NK-92 treated with Interleukin-12 subunit alpha and Interleukin-12 subunit beta, amount 100 ng/mL, for 24 hours (cell line): ENCODE measurements around the gene ADGRE3.
"Not testable (repeated sequence)": the region's sequence is repeated elsewhere in the genome, so short reads cannot be mapped to it uniquely, and the experiment has no call there.

ENCODE experiments used
- DNase-seq: peaks from one replicate; lab custom pipeline; 2025; lab: John Stamatoyannopoulos, UW

The ADGRE3 gene

DNA sequence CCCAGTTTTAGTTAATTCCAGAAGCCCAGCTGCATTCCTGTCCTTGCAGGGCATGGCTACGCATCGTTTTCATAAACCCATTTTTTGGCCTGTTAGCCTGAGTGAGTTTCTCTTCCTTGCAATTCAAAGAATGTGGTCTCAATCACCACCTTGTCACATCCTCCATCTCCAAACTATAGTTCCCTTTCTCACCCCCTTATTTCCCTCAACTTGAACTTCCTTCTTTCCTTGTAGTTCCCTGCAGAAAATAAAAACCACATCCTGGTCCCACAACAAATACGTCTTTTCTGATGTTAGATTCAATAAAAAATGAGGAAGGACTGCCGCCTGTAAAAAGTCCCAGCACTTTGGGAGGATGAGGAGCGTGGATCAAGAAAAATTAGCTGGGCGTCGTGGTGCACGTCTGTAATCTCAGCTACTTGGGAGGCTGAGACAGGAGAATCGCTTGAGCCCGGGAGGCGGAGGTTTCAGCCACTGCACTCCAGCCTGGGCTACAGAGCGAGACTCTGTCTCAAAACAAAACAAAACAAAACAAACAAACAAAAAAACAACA lies 13.2 kb downstream of the ADGRE3 start:
- no peak for DNase-seq

DNA sequence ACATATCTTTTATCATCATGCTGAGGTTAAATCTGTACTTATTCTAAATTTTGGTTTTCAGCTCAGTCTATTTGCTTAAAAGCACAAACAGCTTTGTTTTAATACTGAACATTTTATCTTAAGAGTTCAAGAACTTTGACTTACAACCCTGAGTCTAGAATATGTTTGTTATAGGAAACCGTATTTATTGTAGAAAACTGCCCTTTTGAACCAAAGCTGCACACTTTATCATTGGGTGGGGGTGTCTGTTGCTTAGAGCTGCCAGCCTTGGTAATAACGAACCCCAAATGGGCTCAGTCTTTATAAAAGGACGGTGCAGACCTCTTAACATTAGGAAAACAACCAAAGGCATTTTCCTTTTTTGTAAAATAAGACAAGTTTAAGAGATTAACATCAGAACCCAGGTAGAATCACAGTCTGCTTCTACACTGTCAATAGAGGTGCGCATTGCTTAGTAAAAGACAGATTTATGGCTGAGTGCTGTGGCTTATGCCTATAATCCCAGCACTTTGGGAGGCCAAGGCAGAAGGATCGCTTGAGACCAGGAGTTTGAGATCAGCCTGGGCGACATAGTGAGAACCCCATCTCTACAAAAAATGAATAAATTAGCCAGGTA lies 14.7 kb downstream of the ADGRE3 start:
- DNase-seq, result no peak

DNA sequence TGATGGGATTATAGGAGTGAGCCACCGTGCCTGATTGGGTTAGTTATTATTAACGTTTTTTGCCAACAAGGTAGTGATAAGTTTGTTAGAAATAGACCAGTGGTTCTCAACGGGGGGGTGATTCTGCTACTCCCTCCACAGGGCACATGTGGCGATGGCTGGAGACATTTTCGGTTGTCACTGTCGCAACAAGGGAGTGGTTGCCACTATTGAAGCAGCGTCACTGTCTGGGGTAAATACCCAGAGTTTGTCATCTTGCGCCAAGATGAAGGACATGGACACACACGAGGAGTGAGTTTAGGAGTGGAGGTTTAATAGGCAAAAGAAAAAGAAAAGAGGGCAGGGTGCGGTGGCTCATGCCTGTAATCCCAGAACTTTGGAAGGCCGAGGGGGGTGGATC lies 18.9 kb downstream of the ADGRE3 start:
- no peak for DNase-seq

GRCh38 chr19:14654786-14655560 lies 19.7 kb downstream of the ADGRE3 start:
- no peak for DNase-seq

GRCh38 chr19:14650161-14650560 lies 24.5 kb downstream of the ADGRE3 start:
- DNase-seq, result no peak

DNA sequence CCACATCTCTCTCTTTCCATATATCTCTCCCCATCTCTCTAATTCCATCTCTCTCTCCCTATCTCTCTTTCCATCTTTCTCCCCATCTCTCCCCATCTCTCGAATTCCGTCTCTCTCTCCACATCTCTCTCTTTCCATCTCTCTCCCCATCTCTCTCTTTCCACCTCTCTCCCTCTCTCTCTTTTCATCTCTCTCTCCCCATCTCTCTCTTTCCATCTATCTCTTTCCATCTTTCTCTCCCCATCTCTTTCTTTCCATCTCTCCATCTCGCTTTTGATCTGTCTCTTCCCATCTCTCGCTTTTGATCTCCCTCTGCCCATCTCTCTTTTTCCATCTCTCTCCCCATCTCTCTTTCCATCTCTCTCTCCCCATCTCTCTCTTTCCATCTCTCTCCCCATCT lies 25.6 kb downstream of the ADGRE3 start:
- no peak for DNase-seq

- DNase-seq, result no peak
Observed at GRCh38 chr19:14648506-14648905, 26.1 kb downstream of the ADGRE3 start.

GRCh38 chr19:14639536-14640277 lies 34.9 kb downstream of the ADGRE3 start:
- DNase-seq, result no peak

DNA sequence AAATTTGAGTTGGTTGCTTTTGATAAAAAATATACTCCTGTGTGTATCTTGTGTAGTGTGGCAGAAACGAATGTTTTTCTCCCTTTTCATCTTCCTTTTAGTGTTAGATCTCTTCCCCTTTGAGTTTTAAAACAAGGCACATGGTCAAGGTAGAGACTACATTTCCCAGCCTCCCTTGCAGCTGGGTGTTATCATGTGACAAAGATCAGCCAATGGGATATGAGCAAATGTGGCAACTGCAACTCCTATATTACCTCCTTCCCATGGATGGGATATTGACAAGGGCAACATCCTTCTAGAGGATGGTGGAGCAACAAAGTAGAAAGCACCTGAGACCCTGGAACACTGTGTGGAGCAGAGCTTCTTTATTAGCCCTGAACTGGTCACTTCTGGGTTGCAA lies 42.4 kb downstream of the ADGRE3 start:
- no peak for DNase-seq

GRCh38 chr19:14629557-14629956 lies 45.1 kb downstream of the ADGRE3 start:
- DNase-seq, result no peak

- not testable (repeated sequence) for DNase-seq
Observed at GRCh38 chr19:14624491-14624890, 50.2 kb downstream of the ADGRE3 start.

DNA sequence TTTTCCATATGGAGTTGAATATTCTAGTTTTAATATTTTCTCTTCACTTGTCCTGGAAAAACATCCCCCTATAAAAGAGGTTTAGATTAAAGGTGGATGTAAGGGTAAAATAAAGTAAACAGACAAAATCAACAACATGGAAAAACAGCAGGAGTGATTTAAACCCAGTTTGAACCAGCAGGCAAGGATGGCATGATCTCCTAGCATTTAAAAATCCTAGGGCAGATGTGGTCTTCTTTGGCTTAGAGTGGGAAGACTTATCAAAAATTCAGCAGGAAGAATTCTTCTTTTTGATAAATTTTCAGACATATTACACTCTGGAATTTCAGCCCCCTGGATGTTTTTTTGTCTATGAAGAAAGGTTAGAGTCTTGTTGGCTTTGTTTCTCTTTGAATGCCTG lies 55.2 kb downstream of the ADGRE3 start:
- DNase-seq, result no peak

GRCh38 chr19:14616407-14616806 lies 58.2 kb downstream of the ADGRE3 start:
- no peak for DNase-seq

- no peak for DNase-seq
Observed at GRCh38 chr19:14615623-14616022, 59.0 kb downstream of the ADGRE3 start.

DNA sequence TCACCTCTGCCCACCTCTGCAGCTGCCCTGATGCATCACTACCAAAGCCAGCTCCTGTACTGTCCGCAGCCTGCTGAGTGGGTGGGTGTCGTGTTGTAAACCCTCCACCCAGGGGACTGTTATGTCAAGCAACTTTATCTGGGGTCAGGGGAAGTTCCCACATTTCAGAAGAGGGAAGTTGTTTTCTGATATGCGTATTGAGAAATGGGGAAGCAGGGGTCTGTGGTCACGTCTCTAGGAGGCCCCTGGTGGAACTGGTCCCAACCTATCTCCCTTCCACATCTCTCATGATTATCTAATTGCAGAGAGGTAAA lies 60.6 kb downstream of the ADGRE3 start:
- no peak for DNase-seq

DNA sequence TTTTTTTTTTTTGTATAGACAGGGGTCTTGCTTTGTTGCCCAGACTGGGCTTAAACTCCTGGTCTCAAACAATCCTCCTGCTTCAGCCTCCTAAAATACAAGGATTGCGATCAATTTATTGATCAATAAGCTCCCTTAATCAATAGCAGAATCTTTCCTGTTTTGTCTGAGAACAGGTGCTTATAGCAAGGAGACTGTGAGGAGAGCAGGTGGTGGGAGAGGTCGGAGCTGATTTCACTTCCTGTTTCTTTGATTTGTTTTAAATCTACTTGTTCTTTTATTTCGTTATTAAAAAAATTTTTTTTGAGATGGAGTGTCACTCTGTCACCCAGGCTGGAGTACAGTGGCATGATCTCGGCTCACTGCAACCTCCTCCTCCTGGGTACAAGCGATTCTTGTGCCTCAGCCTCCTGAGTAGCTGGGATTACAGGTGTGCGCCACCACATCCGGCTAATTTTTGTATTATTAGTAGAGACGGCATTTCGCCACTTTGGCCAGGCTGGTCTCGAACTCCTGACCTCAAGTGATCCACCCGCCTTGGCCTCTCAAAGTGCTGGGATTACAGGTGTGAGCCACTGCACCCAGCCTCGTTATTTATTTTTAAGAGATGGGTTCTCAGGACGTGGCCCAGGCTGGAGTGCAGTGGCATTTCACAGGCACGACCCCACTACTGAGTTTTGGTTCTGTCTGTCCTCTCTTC lies 61.1 kb downstream of the ADGRE3 start:
- not testable (repeated sequence) for DNase-seq

DNA sequence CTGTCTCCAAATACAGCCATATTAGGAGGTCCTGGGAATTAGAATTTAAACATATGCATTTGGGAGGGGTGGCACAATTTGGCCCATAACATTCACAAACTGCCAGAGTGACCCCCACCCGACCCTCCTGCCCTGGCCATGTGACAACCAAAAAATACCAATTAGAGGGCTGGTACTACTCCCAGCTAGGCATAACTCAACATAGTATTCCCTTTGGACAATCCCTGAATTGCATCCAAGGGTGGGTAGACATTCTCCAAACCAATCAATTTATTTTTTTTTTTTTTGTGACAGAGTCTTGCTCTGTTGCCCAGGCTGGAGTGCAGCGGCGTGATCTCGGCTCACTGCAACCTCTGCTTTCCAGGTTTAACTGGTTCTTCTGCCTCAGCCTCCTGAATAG lies 62.0 kb downstream of the ADGRE3 start:
- DNase-seq, result no peak

DNA sequence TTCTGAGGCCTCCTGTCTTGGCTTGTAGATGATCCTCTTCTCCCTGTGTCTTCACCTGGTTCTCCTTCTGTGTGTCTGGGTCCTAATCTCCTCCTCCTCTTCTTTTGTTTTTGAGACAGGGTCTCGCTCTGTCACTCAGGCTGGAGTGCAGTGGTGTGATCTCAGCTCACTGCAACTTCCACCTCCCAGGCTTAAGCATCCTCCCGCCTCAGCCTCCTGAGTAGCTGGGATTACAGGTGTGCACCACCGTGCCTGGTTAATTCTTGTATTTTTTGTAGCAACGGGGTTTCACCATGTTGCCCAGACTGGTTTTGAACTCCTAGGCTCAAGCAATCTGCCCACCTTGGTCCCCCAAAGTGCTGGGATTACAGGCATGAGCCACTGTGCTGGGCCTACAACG lies 62.4 kb downstream of the ADGRE3 start:
- not testable (repeated sequence) for DNase-seq

DNA sequence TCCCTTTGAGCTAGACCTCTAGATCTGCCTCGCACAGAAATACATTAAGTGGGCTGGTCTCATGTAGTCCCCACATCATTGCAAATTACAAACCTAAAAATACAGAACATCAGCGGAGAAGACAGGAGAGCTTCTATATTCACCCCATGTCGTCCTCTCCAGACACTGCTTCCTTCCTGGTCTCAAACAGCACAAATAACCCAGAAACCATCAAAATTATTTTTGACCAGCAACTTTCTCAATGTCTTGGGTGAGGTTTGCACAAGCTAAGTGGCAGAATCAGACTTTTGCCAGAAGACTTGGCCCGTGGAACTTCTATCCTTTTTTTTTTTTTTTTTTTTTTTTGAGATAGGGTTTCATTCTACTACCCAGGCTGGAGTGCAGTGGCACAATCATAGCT lies 63.6 kb downstream of the ADGRE3 start:
- no peak for DNase-seq

DNA sequence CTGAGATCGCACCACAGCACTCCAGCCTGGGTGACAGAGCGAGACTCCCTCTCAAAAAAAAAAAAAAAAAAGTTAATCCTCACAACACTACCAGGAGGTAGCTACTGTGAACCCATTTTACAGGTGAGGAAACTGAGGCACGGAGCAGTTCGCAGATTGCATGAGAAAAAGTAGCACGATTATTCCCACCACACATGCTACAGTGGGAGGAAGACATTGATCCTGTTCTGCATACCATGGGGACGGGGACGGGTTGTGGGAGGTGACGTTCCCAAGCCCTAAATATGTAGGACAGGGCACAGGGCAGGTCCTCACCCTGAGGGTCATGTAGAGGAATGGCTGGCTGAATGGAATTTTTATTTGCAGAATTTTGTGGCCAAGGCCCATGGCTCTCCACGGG lies 68.0 kb downstream of the ADGRE3 start:
- DNase-seq, result no peak

GRCh38 chr19:14603990-14604387 lies 70.7 kb downstream of the ADGRE3 start:
- DNase-seq, result no peak

DNA sequence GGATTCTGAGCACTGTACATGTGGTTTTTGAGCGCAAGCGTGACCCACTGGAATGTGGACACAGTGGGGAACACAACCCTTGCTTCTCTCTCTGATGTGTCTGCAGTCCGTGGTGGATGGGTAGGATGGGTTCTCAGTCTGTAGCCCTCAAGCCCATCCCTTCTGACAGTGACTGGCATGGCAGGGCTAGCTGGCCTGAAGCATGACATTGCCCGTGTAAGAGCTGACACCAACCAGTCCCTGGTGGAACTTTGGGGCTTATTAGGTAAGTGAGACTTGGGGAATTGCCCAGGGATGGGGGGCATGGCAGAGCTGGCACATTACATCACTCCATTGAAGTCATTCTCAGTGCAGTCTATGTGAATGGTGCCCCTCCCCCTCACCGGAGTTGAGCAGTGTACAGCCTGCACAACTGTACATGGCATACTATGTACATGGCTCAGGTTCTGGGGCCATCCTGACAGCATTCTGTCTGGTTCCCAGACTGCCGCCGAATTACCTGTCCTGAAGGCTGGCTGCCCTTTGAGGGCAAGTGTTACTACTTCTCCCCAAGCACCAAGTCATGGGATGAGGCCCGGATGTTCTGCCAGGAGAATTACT lies 75.0 kb downstream of the ADGRE3 start:
- DNase-seq, result no peak
